Measurements from ENCODE around the gene GCNT2. TPM values are rescaled to one million over a fixed set of nuclear protein-coding genes. Genes with fewer than 3 reads are reported as not detected.
"Not testable (repeated sequence)": the region's sequence is repeated elsewhere in the genome, so short reads cannot be mapped to it uniquely, and the experiment has no call there.

GCNT2 gene
- total RNA-seq, 6 donors from 2014 or later = 18.7 to 97.4 (median 44.5) TPM

GRCh38 chr6:10565913-10566312 is 44.8 kb downstream of the GCNT2 start:
- DNase-seq (no peak), ATAC-seq (ENCODE audit: low FRiP score in 2 of 2) (no peak)
- Histone ChIP-seq H3K27me3 (no peaks in the 10 kb centered on the region), H3K36me3 (no peaks in the 10 kb centered on the region), H3K4me3 (no peak overlapping the region), H3K27ac (no peak overlapping the region), H3K4me1 (peaks cover 0 to 3% (median 0%) of the 10 kb centered on the region in 4 donors), H3K9me3 (no peaks in the 10 kb centered on the region)
- 70 to 83% methylated on average over 9 of the region's 9 CpGs for WGBS, 2 donors
- TF ChIP-seq POLR2A (IDR thresholded peaks at IDR 0.05) (no peak), POLR2AphosphoS5 (IDR thresholded peaks at IDR 0.05) (no peak), EP300 (IDR thresholded peaks at IDR 0.05) (no peak)
- TF ChIP-seq, protein P1, sequence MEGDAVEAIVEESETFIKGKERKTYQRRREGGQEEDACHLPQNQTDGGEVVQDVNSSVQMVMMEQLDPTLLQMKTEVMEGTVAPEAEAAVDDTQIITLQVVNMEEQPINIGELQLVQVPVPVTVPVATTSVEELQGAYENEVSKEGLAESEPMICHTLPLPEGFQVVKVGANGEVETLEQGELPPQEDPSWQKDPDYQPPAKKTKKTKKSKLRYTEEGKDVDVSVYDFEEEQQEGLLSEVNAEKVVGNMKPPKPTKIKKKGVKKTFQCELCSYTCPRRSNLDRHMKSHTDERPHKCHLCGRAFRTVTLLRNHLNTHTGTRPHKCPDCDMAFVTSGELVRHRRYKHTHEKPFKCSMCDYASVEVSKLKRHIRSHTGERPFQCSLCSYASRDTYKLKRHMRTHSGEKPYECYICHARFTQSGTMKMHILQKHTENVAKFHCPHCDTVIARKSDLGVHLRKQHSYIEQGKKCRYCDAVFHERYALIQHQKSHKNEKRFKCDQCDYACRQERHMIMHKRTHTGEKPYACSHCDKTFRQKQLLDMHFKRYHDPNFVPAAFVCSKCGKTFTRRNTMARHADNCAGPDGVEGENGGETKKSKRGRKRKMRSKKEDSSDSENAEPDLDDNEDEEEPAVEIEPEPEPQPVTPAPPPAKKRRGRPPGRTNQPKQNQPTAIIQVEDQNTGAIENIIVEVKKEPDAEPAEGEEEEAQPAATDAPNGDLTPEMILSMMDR (IDR thresholded peaks at IDR 0.05) = no peak

DNA sequence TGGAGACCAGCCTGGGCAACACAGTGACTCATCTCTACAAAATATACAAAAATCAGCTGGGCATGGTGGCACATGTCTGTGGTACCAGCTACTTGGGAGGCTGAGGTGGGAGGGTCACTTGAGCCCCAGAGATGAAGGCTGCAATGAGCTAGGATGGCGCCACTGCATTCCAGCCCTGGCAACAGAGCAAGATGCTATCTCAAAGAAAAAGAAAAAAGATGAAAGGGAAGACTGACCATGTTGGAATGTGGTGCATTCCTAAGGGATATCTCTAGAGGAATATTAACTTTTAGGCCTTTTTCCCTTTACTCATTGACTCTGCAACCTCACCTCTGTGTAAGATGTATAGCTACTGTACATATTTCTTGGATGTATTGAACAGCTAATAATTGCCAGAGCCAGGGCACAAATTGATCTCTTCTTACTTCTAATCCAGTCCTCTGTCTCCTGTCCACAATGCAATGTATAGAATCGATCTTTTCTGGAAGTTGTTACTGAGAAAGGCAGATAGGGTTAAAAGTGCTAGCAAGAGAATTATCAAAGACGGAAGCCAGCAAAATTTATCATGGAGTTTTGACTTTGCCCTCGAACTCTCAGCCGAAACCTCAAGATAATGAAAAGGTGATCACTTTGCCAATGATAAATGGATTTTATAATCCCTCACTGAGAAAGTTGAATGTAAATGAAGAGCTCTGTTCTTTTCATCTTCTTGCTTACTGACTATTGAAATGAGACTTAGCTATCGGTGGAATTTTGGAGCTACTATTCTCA is 46.3 kb downstream of the GCNT2 start:
- Histone ChIP-seq H3K36me3 (no peaks in the 10 kb centered on the region), H3K4me1 (no peaks in the 10 kb centered on the region), H3K9me3 (no peaks in the 10 kb centered on the region), H3K4me3 (no peak overlapping the region), H3K27ac (no peak overlapping the region), H3K27me3 (no peaks in the 10 kb centered on the region)
- DNase-seq = no peak
- WGBS, 2 donors = 86 to 87% methylated on average over 6 of the region's 6 CpGs
- no peak for TF ChIP-seq POLR2A (IDR thresholded peaks at IDR 0.05)
- TF ChIP-seq, protein P1 (IDR thresholded peaks at IDR 0.05) = no peak
- ATAC-seq (ENCODE audit: low FRiP score in 2 of 2) = no peak

GRCh38 chr6:10569392-10570127 is 48.4 kb downstream of the GCNT2 start:
- no peaks in the 10 kb centered on the region for H3K9me3 ChIP-seq
- ATAC-seq (ENCODE audit: low FRiP score in 2 of 2) = no peak
- no peak overlapping the region for H3K27ac ChIP-seq
- H3K4me3 ChIP-seq = no peak overlapping the region
- no peaks in the 10 kb centered on the region for H3K27me3 ChIP-seq
- H3K4me1 ChIP-seq = no peaks in the 10 kb centered on the region
- no peaks in the 10 kb centered on the region for H3K36me3 ChIP-seq
- 89 to 93% methylated on average over 5 of the region's 5 CpGs for WGBS, 2 donors
- DNase-seq = no peak
- no peak for TF ChIP-seq EP300 (IDR thresholded peaks at IDR 0.05)
- no peak for TF ChIP-seq POLR2AphosphoS5 (IDR thresholded peaks at IDR 0.05)

DNA sequence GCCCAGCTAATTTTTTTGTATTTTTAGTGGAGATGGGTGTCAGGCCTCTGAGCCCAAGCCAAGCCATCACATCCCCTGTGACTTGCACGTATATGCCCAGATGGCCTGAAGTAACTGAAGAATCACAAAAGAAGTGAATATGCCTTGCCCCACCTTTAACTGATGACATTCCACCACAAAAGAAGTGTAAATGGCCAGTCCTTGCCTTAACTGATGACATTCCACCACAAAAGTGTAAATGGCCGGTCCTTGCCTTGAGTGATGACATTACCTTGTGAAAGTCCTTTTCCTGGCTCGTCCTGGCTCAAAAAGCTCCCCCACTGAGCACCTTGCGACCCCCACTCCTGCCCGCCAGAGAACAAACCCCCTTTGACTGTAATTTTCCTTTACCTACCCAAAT is 54.4 kb downstream of the GCNT2 start:
- H3K9me3 ChIP-seq; H3K27me3 ChIP-seq; DNase-seq; H3K27ac ChIP-seq; H3K4me3 ChIP-seq; ATAC-seq (ENCODE audit: low FRiP score in 2 of 2); H3K36me3 ChIP-seq; H3K4me1 ChIP-seq: not testable (repeated sequence)
- 85 to 96% methylated on average over 5 of the region's 5 CpGs for WGBS, 2 donors

DNA sequence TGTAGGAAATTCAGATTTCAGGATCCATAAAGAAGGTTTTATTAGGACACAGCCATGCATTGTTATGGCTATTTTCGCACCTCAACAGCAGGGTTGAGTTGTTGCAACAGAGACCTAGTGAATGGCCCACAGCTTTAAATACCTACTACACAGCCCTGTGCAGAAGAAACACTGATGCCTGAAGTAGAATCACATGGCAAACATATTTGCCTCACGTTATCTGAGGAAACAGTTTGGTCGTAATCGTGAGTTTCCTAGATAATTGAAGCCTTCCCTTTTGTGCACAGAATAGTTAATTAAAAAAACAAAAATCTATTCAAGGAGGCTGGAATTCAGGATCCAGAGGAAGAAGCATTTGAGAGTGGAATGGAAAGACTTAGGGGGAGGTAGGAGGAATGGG is 55.1 kb downstream of the GCNT2 start:
- Histone ChIP-seq H3K4me1 (no peaks in the 10 kb centered on the region), H3K27ac (no peak overlapping the region), H3K9me3 (no peaks in the 10 kb centered on the region), H3K27me3 (no peaks in the 10 kb centered on the region), H3K36me3 (no peaks in the 10 kb centered on the region), H3K4me3 (no peak overlapping the region)
- WGBS, 2 donors = 83 to 91% methylated on average over 4 of the region's 4 CpGs
- TF ChIP-seq POLR2A (IDR thresholded peaks at IDR 0.05) (no peak), POLR2AphosphoS5 (IDR thresholded peaks at IDR 0.05) (no peak), EP300 (IDR thresholded peaks at IDR 0.05) (no peak)
- TF ChIP-seq, protein P1 (IDR thresholded peaks at IDR 0.05) = no peak
- DNase-seq (no peak), ATAC-seq (ENCODE audit: low FRiP score in 2 of 2) (no peak)

All from upper lobe of left lung (tissue), 6 donors.